Measurements from ENCODE around the gene CARMIL1.

CARMIL1 gene

DNA sequence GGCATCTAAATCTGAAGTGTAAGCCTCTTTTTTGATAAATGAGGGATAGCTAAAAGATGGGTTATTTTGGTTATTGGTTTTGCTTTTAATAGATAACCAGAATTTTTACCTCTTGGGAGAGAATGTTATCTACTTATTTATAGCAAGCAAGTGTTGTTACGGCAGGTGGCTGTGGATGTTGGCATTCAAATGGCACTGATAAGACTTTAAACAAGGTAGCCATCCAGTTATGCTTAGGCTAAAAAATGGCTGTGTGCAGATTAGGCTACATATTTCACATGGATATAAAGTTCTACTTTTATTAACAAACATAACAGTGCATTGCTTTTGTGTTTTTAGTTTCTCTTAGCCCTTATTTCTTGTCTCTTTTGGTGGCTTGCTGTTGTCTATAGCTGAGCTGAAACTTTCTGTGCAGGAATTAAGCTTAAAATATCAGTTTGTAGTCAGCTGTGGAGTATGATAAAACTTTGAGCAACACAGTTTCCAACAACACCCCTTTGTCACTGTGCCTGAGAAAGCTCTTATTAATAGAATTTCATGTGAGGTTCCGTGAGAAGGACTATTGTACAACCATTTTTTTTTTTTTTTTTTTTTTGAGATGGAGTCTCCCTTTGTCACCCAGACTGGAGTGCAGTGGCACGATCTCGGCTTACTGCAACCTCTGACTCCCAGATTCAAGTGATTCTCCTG lies 28.8 kb downstream of the CARMIL1 start:
- DNase-seq (ENCODE audit: low read depth in 2 of 3, low spot score in 2 of 3) = no peak

DNA sequence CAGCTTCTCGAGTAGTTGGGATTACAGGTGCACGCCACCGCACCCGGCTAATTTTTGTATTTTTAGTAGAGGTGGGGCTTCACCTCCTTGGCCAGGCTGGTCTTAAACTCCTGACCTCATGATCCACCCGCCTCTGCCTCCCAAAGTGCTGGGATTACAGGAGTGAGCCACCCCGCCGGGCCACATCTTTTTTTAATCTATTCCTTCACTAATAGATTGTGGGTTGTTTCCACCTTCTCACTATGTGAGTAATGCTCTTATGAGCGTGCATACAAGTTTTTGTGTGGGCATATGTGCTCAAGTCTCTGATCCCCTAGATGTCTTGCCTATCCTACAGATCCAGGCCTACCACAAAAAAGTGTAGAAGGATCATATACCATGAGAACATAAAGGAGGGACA lies 30.7 kb downstream of the CARMIL1 start:
- DNase-seq (ENCODE audit: low read depth in 2 of 3, low spot score in 2 of 3) = no peak

DNA sequence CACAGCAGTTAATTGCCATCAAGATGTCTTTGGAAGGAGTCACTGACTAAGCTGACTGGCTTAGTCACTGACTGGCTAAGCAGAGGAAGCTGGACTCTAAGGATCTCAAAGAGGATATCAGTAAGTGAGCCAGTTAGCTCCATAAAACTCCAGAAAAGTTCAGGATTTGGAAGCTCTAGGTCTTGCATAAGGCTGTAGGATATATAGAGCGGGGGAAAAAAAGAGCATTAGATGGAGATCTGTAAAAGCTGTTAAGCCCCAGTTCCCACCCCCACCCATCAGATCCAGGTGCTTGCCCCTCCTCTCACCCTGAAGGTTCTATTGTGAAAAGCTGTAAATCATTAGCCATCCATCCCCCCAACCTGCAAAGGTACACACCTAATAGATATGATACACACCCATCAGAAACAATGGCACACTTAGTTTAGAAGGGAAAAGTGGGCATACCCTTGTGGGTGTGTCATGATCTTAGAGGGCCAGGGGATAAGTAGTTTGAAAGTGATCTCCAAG lies 32.2 kb downstream of the CARMIL1 start:
- no peak for DNase-seq (ENCODE audit: low read depth in 2 of 3, low spot score in 2 of 3)

DNA sequence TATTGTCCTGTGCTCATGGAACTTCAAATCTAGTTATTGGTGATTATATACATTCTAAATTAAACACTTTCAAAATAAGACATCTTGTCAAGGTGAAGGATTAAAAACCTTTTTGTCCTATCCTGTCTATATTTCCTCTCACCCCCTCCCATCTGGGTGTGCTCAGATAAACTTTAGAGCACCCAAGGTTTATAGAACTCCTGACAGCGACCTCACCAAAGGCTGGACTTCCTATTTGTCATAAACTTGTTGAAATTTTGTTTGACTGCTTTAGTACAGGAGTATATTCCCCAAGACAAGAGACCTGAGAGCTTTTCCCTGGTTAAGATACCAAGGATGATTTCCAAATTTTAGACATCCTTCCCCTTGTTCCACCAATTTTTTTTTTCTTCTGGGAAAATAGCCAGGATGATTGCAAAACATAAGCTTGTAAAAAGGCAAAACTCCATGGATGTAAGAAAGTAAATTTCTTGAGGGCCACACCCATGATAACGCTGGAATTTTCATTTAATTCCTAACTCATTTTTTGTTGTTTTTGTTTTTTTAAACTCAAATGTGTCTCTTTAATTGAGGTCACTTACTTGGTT lies 33.0 kb downstream of the CARMIL1 start:
- DNase-seq (ENCODE audit: low read depth in 2 of 3, low spot score in 2 of 3) = no peak

DNA sequence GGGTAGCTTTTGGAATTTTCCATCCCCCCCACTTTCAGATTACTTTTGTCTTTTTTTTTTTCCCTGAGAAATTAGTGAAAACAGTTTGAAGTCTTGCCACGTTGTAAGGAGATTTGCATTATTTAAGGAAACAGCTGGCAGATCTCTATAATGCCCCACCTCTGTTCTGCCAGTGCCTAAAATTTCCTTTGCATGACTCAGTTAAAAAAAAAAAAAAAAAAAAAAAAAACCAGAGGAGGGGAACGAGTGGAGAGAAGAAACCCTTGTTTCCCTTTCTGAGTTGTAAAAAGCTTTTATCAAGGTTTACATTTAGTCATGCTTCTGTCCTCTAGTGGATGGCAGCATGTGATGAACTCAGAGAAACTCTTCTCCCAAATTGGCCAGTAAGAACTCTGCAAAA lies 33.5 kb downstream of the CARMIL1 start:
- DNase-seq (ENCODE audit: low read depth in 2 of 3, low spot score in 2 of 3) = no peak

DNA sequence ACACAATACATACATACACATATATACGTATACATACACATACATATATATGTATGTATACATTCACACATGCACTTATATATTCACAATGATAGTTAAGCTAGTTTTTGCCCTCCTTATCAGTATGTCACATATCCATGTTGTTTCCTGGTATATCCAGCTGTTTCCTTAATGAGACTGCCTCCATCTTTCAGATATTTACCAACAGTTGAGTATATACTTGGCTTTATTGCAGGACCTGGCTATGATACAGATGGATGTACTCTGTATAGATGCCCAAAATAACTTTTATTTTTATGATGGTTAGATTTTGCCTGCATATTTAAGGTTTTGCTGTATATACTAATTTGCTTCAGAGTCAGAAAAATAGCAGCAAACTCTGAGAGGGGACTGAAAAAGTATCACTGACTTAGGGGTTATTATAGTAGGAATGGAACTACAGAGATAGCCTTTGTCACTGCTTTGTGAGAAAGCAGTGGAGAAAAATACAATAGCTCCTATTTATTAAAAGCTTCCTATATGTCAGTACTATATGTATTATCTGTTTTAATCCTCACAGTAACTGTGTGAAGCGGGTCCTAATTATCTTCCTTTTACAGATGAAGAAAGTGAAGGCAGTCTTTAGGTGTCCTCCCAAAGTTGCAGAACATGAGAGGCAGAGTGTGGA lies 35.5 kb downstream of the CARMIL1 start:
- no peak for DNase-seq (ENCODE audit: low read depth in 2 of 3, low spot score in 2 of 3)

DNA sequence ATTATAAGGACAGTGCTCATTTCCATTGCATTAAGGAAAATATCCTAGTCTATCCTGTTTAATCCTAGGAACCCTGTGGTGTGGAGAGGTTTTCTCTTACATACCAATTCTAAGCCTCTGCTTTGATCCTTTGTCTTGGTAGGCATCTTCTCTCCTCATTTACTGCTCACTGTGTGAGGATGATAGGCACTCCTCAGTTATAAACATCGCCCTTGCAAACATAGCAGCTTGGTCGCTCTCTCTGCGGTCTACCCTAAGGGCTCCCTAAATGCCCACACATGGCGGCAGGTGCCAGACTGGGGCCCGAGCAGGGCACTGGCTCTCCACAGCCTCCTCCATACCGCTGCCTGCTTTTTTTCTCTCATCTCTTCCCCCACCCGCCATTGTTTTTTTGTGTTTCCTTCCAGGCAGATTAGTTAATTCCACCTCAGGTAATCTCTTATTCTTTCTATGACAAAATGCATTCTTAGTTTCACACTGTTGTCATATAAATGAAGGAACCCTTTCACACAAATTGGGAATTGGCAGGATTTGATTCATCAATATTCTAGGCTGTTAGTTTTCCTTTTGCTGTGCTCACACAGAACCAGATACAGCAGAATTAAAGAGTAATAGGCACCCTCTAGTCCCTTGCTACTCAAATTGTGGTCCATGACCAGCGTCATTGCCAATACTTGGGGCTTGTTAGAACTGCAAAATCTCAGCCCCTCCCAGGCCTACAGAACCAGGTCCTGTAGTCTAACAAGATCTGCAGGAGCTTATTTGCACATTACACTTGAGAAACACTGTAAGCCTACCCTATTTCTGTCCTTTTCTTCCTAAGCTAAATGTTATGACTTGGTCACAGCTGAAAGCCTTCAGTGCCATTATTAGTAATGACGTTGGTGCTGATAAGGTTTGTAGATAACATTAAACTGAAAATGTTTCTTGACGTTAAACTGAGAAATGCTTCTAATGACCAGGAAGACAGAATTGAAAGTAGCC lies 36.3 kb downstream of the CARMIL1 start:
- DNase-seq (ENCODE audit: low read depth in 2 of 3, low spot score in 2 of 3) = no peak

DNA sequence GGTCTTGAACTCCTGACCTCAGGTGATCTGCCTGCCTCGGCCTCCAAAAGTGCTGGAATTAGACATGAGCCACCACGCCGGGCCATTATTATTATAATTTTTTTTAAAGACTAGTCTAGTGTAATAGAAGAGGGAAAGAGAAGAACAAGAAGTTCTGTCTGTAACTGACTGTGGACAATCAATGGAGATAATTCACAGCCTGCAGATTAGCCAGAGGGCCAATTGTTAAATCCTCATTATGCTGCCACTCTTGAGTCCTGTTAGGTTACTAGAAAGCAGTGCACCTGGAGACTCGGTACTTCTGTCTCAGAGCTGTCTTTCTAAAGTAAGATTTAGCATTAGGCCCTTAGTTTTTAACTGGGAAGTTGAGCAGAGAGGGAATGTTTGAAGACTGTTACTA lies 37.5 kb downstream of the CARMIL1 start:
- no peak for DNase-seq (ENCODE audit: low read depth in 2 of 3, low spot score in 2 of 3)

DNA sequence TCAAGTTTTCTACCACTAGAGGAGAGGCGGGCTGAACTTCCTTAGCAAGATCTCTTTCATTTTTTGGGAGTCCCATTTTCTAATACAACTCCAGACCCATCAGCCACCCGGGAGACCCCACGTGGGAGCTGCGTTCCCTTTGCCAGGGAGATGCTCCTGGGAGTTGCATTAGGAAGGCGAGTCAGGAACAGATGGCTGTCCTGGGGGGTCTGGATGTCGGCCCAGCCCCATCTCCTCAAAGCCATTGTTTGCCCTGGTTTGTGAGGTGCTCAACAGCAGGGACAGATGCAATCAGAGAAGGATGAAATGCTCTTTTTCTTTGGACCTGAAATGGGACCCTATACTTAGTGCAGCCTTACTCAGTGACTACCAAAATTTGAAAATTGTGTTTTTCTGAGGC lies 39.4 kb downstream of the CARMIL1 start:
- no peak for DNase-seq (ENCODE audit: low read depth in 2 of 3, low spot score in 2 of 3)

DNA sequence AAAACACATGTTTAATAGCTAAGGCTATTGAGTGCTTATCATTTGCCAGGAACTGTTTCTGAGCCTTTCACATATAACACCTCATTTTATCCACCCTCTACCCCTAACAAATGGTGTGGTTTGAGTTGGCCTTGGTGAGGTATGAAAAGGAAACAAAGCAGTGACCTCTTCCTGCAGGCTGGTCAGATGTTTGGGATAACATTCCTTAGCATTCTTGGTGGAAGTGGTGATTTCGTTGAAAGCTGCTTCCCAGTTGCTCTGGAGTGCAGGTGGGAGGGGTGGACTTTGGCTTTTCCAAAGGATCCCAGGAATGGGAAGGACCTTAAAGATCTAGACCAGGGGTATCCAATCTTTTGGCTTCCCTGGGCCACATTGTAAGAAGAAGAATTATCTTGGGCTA lies 41.3 kb downstream of the CARMIL1 start:
- no peak for DNase-seq (ENCODE audit: low read depth in 2 of 3, low spot score in 2 of 3)

DNA sequence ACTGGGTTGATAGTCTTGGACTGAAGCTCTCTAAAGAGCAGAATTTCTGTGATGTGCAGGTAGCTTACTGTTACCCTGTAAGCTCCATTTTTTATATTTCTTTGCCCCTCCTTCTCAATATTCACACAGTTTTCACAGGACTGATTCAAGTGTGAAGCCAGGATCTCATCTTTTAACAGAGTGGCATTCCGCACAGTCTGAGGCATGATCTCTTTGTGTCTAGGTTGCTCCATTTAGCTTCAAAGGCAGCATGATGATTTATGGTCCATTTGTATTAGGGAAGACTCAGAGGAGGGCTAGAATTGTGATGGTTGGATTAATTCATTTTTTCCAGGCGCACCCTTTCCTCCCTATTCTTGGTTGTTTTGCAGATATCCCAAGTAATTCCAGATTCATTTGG lies 43.5 kb downstream of the CARMIL1 start:
- no peak for DNase-seq (ENCODE audit: low read depth in 2 of 3, low spot score in 2 of 3)

DNA sequence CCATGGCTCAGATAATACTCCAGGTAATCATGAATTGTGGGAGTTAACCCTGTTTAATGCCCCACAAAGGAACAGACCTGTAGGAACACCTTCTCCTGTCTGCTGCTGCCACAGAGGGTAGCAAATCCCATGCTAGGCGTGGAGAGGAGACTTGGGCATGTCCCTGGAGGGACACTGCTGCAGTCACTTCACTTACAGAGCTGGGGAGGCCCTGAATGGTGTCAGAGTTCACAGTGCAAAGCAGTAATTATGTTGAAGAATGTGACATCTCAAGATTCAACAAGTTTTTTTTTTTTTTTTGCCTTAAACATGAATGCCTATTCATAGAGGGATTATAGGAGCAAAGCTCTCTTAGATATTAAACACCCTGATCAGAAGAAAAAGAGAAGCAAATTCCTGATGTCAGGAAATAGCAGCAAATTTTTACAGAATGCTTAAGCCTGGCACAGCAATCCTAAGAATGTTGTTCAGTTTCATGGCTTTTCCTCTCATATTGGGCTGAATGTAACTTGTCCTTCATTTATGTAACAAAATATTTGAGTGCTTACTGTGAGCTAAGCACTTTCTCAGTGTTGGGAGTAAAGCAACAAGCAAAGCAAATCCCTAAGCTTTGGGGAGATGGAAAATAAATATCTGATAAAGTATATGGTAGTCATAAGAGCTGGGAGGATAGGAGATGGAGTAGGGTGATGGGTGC lies 45.0 kb downstream of the CARMIL1 start:
- DNase-seq (ENCODE audit: low read depth in 2 of 3, low spot score in 2 of 3) = no peak

DNA sequence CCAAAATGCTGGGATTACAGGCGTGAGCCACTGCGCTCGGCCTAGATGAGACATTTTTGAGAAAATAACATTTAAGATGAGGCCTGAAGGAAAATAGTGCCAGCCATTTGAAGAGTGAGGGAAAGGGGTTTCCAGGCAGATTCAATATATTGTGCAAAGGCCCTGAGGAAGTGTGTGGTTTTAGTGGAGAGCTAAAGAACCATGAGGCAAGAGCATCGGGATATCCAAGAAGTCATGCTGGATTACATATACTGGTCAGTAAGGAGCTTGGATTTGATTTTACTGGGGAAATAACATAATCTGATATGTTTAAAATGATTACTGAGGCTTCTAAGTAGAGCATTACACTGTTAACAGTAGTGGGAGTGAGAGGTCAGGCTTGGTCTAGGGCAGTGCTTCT lies 47.0 kb downstream of the CARMIL1 start:
- no peak for DNase-seq (ENCODE audit: low read depth in 2 of 3, low spot score in 2 of 3)

DNA sequence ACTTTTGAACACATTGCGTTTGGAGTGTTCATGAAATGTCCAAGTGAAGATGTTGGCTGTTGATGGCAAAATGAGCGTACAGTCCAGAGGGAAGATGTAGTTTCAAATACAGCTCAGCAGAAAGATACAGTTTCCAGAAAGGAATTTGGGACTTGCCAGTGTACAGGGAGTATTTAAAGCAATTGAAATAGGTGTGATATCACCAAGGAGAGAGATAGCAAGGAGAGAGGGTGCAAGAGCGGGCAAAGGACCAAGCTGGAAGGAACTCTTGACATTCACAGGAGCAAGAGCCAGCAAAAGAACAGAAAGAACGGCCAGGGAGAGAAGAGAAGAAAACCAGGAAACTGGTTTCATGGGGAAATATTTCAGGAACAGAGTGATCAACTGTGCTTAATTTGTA lies 47.8 kb downstream of the CARMIL1 start:
- DNase-seq (ENCODE audit: low read depth in 2 of 3, low spot score in 2 of 3) = no peak

DNA sequence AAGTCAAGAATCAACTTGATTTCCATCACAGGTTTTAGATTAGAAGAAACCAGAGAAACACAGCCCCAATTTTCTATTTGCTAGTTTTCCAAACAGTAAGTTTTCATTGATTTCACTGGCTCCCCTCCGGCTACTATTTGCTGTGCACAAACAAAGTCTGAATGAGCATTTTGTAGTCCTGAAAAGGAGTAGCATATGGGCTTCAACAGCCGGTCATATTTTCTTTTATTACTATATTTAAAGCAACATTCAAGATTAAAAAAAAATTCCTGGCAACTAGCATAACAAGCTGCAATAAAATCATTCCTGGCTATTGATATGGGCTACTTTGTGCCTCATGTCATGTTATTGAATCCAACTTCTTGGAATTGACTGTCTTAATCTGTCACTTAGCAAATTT lies 48.3 kb downstream of the CARMIL1 start:
- DNase-seq (ENCODE audit: low read depth in 2 of 3, low spot score in 2 of 3) = no peak

DNA sequence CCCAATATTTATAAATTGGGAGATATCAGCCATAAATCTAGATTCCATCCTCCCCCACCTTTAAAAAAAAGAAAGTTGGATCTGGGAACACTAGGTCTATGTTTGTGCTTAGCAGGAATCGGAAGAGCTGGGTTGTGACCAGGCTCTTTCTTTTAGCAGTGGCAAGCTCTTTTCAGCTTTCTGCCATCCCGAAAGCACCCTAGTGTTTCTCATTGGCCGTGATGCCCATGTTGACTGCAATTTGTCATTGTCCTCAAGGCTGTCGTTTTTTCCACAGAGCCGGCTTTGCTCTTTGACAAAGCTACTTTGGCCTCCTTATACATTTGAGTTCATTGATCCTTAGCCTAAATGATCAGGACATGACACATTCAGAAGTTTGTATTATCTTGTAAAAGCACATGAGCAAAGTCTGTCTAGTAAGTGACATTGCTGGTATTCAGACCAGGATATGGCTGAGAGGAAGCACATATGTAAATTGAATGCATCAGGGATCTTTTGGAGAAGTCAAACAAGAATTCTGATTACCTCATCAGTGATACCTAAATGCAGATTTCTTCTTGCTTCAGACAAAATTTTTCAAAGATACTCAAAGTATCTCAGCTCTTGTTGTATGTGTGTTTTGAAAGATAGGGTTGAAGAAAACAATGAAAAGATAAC lies 50.1 kb downstream of the CARMIL1 start:
- DNase-seq (ENCODE audit: low read depth in 2 of 3, low spot score in 2 of 3) = no peak

DNA sequence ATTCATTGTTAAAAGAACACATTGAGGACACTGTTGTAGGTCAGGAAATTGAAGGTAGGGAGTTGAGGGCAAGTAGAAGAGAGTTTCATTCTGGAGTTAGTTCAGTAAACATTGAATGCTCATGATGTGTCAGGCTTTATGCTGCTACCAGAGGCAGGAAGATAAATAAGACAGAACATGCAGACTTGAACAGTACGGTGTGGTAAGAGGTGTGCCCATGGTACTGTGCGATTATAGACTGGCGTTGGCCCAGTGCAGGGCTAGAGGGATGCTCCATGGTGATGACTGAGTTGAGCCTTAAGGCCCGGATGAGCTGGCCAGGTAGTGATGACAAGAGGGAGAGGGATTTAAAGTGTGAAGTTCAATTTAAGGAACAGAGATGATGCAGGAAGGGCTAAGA lies 50.8 kb downstream of the CARMIL1 start:
- DNase-seq (ENCODE audit: low read depth in 2 of 3, low spot score in 2 of 3) = no peak

DNA sequence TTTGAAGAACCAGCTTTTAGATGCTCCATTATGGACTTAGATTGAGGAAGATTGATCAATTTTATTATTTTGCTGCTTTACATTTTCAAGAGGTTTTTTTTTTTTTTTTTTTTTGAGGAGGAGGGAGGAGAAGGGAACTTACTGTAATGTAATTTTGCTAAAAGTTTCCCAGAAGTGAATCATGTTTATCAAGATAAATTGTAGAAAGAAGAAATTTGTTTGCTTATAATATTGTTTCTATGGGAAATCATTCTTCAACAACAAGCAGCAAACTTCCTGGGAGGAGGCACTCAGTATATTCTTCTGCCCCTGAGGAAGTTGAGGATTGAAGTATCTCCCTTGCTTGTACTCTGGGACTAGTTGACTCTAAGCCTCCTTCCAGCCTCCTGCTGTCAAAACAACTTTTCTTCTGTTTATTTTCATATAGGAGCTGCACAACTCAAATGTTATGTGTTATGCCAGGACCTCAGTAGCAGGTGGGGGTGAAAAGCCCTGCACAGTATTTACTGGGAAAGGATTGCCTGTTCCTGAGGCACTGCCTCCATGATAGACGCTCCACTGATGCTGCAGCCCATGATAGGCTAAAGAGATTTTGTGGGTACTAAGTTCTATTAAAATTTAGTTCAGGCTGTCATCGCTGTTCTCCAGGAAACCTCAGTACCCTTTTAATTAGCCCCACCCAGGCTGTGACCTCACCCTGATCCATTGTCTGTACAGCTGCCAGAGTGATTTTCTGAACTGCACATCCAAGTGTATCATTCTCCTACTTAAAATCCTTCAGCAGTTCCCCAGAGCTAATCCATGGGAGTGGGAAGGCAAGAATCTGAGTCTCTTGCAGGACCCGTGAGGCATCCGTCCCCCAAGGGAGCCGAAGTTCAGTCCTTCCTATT lies 51.9 kb downstream of the CARMIL1 start:
- no peak for DNase-seq (ENCODE audit: low read depth in 2 of 3, low spot score in 2 of 3)

DNA sequence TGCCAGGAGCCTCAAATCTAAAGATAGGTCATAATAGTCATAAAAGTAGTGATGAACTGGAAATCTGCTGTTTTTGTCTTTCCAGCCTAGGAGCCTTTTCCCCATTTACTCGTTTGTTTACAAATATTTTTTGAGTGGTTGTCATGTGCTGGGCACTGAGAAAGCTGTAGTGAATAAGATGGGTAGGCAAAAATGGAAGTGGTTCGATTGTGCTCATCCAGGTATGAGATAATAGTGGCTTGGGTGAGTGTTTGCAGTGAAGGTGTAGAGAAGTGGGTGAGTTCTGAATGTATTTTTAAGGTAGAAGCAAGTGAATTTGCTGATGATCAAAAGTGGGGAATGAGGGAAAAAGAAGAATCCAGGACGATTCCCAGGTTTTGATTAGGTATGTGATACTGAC lies 53.0 kb downstream of the CARMIL1 start:
- no peak for DNase-seq (ENCODE audit: low read depth in 2 of 3, low spot score in 2 of 3)

All from activated CD8-positive, alpha-beta memory T cell treated with anti-CD3 and anti-CD28 coated beads for 48 hours (primary cell).